Activated CD8-positive, alpha-beta T cell treated with anti-CD3 and anti-CD28 coated beads, Interleukin-2, amount 10 ng/mL, durations not matched to agents 7 days and 5 days (primary cell): ENCODE results near the gene SHPK. TPM values are rescaled to one million over a fixed set of nuclear protein-coding genes. Genes with fewer than 3 reads are reported as not detected.

Experiments
- ATAC-seq: fragments of 150-1000 bp; cut with Tn5 transposase; one replicate; pipeline ENCODE4 v1.10.0; 2021; ENCODE audit warnings: moderate library complexity
- CTCF ChIA-PET: fragments of 350-600 bp; sonication (Branson Sonifier 250); formaldehyde crosslinking; loops from one replicate; lab custom pipeline; 2021; ENCODE audit warnings: antibody characterized with exemption; lab: Charles Lee
- POLR2A ChIA-PET: fragments of 350-600 bp; sonication (Branson Sonifier 250); formaldehyde crosslinking; loops from one replicate; lab custom pipeline; 2021; ENCODE audit warnings: antibody characterized with exemption; lab: Charles Lee
- DNase-seq: peaks from one replicate; pipeline ENCODE4 v3.0.0-alpha.2; 2020
- H3K27ac Mint-ChIP-seq: one replicate; pipeline ENCODE4 v1.8.0; 2021; ENCODE audit warnings: mild to moderate bottlenecking, mixed read lengths
- H3K27me3 Mint-ChIP-seq: one replicate; pipeline ENCODE4 v1.8.0; 2021; ENCODE audit warnings: low read depth, mixed read lengths
- H3K36me3 Mint-ChIP-seq: one replicate; pipeline ENCODE4 v1.8.0; 2021; ENCODE audit warnings: low read depth, mixed read lengths
- H3K4me1 Mint-ChIP-seq: one replicate; pipeline ENCODE4 v1.8.0; 2021; ENCODE audit warnings: low read depth, mixed read lengths
- H3K4me3 Mint-ChIP-seq: one replicate; pipeline ENCODE4 v1.8.0; 2021; ENCODE audit warnings: mild to moderate bottlenecking, mixed read lengths
- H3K9me3 Mint-ChIP-seq: one replicate; pipeline ENCODE4 v1.8.0; 2022; ENCODE audit warnings: mixed read lengths; ENCODE audit not compliant: insufficient read depth
- total RNA-seq, 2 experiments: library from RNA; stranded (reverse); gene quantifications; one replicate each; pipeline ENCODE4 v1.2.3, GENCODE V29; 2021

The SHPK gene
- total RNA-seq, 2 experiments from 2014 or later: 12.0 to 12.5 TPM

DNA sequence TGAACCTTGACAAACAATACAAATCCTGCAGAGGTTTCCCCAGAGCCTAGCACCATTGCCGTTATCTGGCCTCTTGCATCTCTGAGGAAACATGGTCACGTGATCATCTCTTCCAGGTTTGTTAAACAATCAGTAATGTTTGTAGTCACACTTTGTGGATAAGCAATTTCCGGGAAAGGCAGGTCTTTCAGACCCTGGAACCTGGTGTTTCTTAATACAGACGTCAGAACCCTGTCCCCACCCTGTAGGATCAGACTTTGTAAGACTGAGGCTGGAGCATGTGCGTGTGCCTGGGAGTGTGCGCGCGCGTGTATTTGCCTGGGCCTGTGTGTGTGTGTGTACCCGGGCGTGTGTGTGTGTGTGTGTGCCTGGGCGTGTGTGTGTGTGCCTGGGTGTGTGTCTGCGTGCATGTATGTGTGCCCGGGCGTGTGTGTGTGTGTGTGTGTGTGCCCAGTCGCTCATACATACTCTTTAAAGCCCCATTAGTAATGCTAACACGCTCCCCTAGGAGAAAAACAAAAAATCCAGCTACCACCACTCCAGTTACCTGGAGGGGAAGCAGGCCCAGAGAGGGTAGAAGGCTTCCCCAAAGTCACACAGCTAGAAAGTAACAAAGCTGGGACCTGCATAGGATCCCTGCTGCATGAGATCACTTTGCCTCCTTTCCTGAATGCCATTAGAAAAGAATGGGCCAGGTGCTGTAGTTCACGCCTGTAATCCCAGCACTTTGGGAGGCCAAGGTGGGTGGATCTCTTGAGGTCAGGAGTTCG, 5.9 kb upstream of the SHPK start:
- H3K4me3 Mint-ChIP-seq: no peak overlapping the region
- no peak overlapping the region for H3K27ac Mint-ChIP-seq
- CTCF ChIA-PET: no interaction called here
- H3K36me3 Mint-ChIP-seq: peaks cover 5% of the 10 kb centered on the region
- no peaks in the 10 kb centered on the region for H3K27me3 Mint-ChIP-seq
- no peak for DNase-seq
- H3K9me3 Mint-ChIP-seq: no peaks in the 10 kb centered on the region
- no peak for ATAC-seq
- H3K4me1 Mint-ChIP-seq: peaks cover 36% of the 10 kb centered on the region
- POLR2A ChIA-PET: no interaction called here

DNA sequence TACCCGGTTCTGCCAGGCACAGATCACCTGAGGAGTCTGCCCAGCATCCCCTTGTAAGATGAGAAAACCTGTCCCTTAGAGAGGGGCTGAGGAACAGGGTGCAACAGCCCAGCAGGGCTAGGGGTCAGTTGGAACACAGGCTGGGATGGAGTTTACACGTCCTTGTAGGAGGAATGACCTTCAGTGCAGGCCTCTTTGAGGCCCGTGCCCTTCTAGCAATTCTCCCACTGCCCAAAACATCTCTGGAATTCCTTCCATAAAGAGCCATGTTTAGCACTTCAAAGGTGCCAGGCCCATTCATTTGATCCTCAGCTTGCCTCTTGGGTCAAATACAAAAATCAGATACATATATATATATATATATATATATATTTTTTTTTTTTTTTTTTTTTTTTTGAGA, 5.0 kb upstream of the SHPK start:
- POLR2A ChIA-PET: no interaction called here
- CTCF ChIA-PET: interaction anchor here (1.2 kb wide), 2 partner anchors 8 to 39 kb away, joined by 3 to 7 read pairs; no protein-coding TSS in a partner anchor
- Mint-ChIP-seq H3K27ac (no peak overlapping the region), H3K9me3 (no peaks in the 10 kb centered on the region), H3K4me3 (no peak overlapping the region), H3K27me3 (no peaks in the 10 kb centered on the region), H3K4me1 (peaks cover 36% of the 10 kb centered on the region), H3K36me3 (peaks cover 5% of the 10 kb centered on the region)
- no peak for ATAC-seq
- no peak for DNase-seq

DNA sequence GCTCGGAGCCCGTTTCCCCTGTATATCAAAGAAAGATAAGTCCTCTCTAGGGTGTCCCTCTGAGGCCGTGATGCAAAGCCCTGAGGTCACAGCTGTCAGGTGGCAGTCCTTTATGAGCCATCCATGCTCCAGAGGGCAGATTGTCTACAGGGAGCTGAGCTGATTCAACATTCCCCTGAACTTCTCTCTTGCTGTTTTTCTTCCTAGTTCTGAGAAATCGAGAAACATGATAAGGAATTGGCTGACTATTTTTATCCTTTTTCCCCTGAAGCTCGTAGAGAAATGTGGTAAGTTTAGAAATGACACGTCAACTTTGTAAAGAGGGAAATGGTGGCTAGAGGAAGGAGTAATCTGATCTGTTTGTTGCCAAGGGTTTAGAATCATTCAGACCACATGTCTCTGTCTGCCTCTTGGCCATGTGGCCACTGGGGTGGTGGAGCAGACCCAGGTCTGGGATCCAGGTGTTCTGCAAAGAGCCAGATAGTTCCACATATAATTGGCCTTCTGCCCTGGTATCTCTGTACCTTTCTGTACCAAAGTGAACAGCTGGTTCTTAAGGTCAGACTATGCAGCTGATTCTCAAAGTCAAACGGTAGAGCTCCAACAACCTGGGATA, 4.0 kb upstream of the SHPK start:
- POLR2A ChIA-PET: no interaction called here
- peaks cover 3% of the 10 kb centered on the region for H3K36me3 Mint-ChIP-seq
- H3K9me3 Mint-ChIP-seq: no peaks in the 10 kb centered on the region
- H3K27me3 Mint-ChIP-seq: no peaks in the 10 kb centered on the region
- ATAC-seq: no peak
- peak; percentile 43 for DNase-seq
- peak overlapping the region; percentile 47 for H3K4me3 Mint-ChIP-seq
- H3K4me1 Mint-ChIP-seq: peaks cover 39% of the 10 kb centered on the region
- peak overlapping the region; percentile 85 for H3K27ac Mint-ChIP-seq
- CTCF ChIA-PET: interaction anchor here (0.7 to 1.2 kb wide), 5 partner anchors 9 to 813 kb away, joined by 3 to 7 read pairs (median 3); no protein-coding TSS in a partner anchor

DNA sequence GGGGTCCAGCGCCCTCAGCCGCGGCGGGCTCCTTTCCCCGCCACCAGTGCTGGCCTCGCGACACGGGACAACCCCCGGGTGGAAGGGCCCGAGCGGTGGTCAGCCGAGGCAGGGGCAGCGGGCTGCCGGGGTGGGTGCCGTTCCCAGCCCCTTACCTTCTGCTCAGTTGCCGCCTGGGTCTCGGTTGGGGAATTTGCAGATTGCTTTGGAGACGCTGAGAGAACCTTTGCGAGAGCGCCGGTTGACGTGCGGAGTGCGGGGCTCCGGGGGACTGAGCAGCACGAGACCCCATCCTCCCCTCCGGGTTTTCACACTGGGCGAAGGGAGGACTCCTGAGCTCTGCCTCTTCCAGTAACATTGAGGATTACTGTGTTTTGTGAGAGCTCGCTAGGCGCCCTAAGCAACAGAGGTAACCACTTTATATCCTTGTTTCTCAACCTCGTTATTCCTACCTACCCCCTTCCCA, 891 bp upstream of the SHPK start:
- DNase-seq (peak; percentile 30), ATAC-seq (no peak)
- H3K9me3 Mint-ChIP-seq: no peaks in the 10 kb centered on the region
- no peak overlapping the region for H3K27ac Mint-ChIP-seq
- no peaks in the 10 kb centered on the region for H3K27me3 Mint-ChIP-seq
- ChIA-PET POLR2A (interaction anchor here (1.1 kb wide), 2 partner anchors 74 to 204 kb away, joined by 3 to 4 read pairs; no protein-coding TSS in a partner anchor), CTCF (interaction anchor here (0.7 to 3.4 kb wide), 3 partner anchors 10 to 588 kb away, joined by 3 to 20 read pairs (median 6); no protein-coding TSS in a partner anchor)
- peaks cover 7% of the 10 kb centered on the region for H3K36me3 Mint-ChIP-seq
- peak overlapping the region; percentile 91 for H3K4me3 Mint-ChIP-seq
- H3K4me1 Mint-ChIP-seq: peaks cover 44% of the 10 kb centered on the region

DNA sequence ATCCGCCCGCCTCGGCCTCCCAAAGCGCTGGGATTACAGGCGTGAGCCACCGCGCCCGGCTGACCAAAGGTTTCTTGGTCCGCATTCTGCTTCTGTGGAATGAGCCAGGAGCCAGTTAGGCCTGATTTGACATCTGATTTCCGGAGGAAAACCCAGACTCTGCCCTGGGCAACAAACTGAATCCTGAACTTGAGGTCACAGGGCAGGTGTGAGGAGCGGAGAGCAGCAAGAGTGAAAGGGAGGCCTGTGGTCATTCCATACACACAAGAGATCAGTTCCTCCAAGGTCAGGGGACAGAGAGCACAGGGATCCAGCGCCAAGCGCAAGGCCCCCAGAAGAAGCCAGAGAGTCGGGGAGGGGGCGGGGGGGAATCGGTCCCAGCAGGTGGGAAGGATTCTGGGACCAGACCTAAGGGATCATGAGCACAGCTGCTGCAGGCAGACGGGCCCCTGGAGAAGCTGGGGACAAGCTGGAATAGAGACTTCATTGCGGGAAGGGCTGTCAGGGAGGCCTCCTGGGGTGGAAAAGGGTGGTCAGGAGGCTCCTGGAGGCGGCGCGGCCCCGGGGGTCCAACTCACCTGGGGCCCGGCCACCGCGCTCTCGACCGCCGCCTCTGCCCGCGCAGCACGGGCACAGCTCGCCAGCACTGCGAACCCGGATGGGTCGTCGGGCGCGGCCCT, 436 bp downstream of the SHPK start:
- Mint-ChIP-seq H3K4me3 (peak overlapping the region; percentile 91), H3K4me1 (peaks cover 38% of the 10 kb centered on the region), H3K27ac (peak overlapping the region; percentile 50), H3K36me3 (peaks cover 7% of the 10 kb centered on the region), H3K9me3 (no peaks in the 10 kb centered on the region), H3K27me3 (no peaks in the 10 kb centered on the region)
- DNase-seq (no peak), ATAC-seq (no peak)
- ChIA-PET POLR2A (interaction anchor here (1.0 kb wide), 1 partner anchor 13 kb away, joined by 4 read pairs; no protein-coding TSS in a partner anchor), CTCF (interaction anchor here (0.6 to 3.4 kb wide), 7 partner anchors 8 to 749 kb away, joined by 3 to 20 read pairs (median 4); no protein-coding TSS in a partner anchor)

DNA sequence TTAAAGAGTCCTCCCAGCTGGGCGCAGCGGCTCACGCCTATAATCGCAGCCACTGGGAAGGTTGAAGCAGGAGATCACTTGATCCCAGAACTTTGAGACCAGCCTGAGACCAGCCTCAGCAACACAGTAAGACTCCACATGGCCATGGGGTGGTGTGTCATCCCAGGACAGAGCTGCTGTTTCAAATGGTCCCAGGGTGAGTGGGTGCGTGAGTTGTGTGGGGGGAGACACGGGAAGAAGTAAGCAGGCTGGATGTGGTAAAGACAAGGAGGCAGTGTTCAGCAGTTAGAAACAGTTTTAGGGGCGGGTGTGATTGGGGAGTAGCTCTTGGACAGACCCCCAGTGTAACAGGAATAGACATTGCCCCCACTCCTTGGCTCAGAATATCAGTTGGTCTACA, 3.8 kb downstream of the SHPK start:
- Mint-ChIP-seq H3K27me3 (no peaks in the 10 kb centered on the region), H3K4me1 (peaks cover 13% of the 10 kb centered on the region), H3K9me3 (no peaks in the 10 kb centered on the region), H3K4me3 (no peak overlapping the region), H3K36me3 (peaks cover 16% of the 10 kb centered on the region), H3K27ac (no peak overlapping the region)
- POLR2A ChIA-PET: no interaction called here
- CTCF ChIA-PET: interaction anchor here (0.9 to 1.2 kb wide), 2 partner anchors 15 to 16 kb away, joined by 4 read pairs; no protein-coding TSS in a partner anchor
- DNase-seq (no peak), ATAC-seq (no peak)

DNA sequence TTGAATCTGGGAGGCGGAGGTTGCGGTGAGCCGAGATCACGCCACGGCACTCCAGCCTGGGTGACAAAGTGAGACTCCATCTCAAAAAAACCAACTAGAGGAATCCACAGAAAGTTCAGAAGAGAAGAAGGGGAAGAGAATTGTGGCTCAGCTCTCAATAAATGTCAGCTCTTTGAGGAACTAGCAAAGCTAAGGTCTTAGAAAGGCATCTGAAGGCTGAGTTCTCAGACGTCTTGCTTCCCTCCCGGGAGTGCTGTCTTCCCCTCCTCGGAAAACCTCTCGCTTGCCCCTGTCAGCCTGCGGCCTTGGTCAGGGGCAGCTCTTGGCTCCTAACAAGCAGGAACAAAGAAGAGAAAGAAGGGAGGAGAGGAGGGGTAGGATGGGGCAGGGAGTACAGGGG, 5.3 kb downstream of the SHPK start:
- ATAC-seq (no peak), DNase-seq (no peak)
- H3K36me3 Mint-ChIP-seq: peaks cover 23% of the 10 kb centered on the region
- H3K9me3 Mint-ChIP-seq: no peaks in the 10 kb centered on the region
- no peak overlapping the region for H3K4me3 Mint-ChIP-seq
- H3K4me1 Mint-ChIP-seq: peaks cover 9% of the 10 kb centered on the region
- no peaks in the 10 kb centered on the region for H3K27me3 Mint-ChIP-seq
- POLR2A ChIA-PET: no interaction called here
- no peak overlapping the region for H3K27ac Mint-ChIP-seq
- CTCF ChIA-PET: no interaction called here

DNA sequence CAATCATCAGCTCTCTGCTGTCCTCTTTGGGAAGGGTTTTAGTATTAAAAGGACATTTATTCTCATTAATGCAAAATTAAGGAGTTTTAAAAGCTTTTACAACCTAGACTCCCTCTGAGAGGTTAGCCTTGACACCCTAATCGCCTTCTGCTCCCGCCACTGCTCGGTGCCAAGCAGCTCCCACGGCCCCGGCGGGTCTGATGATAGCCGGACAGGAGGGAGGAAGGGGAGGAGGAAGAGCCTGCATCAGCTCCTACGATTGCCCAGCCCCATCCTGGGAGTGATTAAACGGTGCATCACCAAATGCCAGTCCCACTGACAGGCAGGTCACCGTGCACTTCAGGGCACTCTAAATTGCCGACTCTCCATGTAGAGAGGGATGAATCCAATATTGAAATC, 8.3 kb downstream of the SHPK start:
- Mint-ChIP-seq H3K9me3 (no peaks in the 10 kb centered on the region), H3K36me3 (peaks cover 30% of the 10 kb centered on the region), H3K4me1 (no peaks in the 10 kb centered on the region), H3K27me3 (no peaks in the 10 kb centered on the region), H3K4me3 (no peak overlapping the region), H3K27ac (no peak overlapping the region)
- ChIA-PET CTCF (interaction anchor here (1.6 kb wide), 1 partner anchor 8 kb away, joined by 4 read pairs; the partner anchor contains the start of genes CTNS and SHPK), POLR2A (no interaction called here)
- DNase-seq (no peak), ATAC-seq (no peak)

DNA sequence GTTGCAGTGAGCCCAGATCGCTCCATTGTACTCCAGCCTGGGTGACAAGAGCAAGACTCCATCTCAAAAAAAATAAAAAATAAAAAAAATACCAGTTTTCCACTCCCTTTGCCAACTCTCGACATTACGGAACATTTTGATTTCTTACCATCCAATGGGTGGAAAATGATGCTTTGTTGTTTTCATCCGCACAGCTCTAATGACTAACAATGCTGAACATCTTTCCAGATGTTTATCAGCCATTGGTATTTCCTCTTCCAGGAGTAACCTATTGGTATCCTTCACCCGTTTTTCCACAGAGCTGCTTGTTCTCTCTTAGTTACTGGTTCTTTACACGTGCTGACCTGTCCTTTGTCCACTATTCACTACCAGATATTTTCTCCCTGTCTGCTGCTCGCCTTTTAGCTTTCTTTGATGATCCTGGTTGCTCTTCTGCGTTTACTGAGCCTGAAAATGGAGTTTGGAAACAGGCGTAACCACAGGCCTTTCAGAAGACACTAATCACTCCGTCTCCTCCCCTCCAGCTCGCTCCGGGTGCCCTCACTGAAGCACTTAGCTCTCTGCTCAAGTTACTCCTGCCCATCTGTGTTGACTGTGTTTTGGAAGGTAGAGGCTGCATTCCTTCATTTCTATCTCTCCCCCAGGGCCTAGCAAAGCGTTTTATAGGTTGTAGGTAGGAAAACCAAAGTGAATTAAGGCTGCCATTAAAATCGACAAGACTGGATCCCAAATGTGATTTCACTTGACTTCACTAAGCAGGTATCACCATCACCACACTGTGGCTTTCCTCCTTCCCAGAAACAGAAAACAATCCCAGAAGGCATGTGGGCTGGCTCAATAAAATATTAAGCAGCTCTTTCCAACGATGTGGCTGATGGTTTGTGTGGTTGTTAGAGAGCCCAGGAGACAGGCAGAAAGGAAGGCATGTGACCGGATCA, 8.9 kb downstream of the SHPK start:
- no peak overlapping the region for H3K4me3 Mint-ChIP-seq
- H3K9me3 Mint-ChIP-seq: no peaks in the 10 kb centered on the region
- H3K27ac Mint-ChIP-seq: no peak overlapping the region
- ChIA-PET CTCF (interaction anchor here (1.6 kb wide), 1 partner anchor 9 kb away, joined by 4 read pairs; the partner anchor contains the start of genes CTNS and SHPK), POLR2A (no interaction called here)
- ATAC-seq: no peak
- H3K4me1 Mint-ChIP-seq: no peaks in the 10 kb centered on the region
- H3K36me3 Mint-ChIP-seq: peaks cover 25% of the 10 kb centered on the region
- no peaks in the 10 kb centered on the region for H3K27me3 Mint-ChIP-seq
- no peak for DNase-seq

DNA sequence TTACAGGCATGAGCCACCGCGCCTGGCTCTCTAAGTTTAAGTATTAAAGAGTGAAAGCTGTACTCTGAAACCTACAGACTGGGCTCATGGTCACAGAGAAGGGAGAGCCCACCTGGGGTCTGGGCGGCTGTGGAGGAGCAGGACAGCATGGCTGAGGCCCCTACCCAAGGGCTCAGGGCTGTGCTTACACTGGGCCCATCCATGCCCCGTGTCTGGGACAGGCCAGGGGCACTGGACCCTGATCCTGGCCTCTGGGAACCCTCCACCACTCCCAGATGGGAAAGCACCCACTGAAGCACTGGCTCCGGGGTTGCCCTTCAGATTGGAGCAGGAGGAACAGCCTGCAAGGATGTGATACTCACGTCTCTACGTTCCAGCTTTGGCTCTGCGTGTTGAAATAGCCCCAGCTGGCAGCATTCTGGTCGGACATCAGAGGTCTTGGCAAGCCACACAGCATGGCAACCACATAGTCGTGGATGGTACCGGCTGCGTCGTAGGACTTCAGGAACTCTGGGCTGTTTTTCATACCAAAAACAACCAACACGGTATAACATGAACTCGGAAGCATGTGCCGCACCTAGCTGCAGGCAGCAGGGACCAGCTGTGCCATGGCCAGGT, 13.0 kb downstream of the SHPK start:
- Mint-ChIP-seq H3K4me1 (no peaks in the 10 kb centered on the region), H3K27ac (no peak overlapping the region), H3K9me3 (no peaks in the 10 kb centered on the region), H3K4me3 (no peak overlapping the region), H3K36me3 (peaks cover 35% of the 10 kb centered on the region), H3K27me3 (no peaks in the 10 kb centered on the region)
- ATAC-seq (no peak), DNase-seq (no peak)
- ChIA-PET CTCF (no interaction called here), POLR2A (interaction anchor here (1.3 kb wide), 1 partner anchor 13 kb away, joined by 4 read pairs; the partner anchor contains the start of genes CTNS and SHPK)
